NCI-H1694 treated with DMSO at 0.1 percent for 48 hours (cell line): ENCODE data around the gene NOS1AP.

Experiments
- DNase-seq: peaks from one replicate; lab custom pipeline; 2025; lab: John Stamatoyannopoulos, UW

The NOS1AP gene

DNA sequence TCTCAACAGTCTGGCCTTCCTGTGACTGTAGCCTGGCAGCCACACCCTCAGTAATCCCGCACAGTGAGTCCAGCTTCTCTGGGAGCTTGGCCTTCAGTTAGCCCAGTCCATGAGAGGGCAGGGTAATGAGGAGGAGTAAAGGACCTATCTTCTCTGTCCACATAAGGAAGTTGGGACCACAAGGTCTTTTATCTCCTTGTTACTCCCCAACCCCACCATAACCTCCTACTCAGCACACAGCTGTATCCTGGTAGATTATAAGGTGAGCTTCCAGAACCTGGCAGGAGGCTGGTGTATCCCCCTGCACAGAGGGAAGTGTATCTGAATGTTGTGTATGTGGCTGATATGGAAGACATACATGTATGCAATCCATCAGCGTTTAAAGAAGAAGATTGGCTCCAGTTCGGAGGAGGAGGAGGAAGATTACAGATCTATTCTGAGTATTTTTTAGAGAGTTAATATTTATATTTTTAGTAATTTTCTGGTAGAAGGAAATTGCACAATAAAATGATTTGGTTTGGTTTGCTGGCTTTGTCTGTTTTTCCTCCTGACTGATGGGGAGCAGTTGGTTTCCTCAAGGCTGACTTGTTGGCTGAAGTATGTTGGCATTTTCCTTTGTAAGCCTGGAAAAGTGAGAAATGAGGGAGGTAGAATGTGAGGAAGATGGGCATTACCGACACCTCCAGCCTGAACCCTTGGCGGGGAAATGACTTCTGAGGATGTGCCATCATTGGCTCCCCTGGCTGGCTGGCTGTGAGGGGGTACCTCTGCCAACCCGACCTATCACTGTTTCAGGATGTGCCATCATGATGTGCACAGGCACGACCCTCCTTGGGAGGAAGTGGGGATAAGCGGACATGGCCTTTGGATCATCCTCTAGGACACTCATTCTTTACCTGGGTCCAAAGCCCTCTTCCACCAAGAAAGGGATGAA lies 317.1 kb downstream of the NOS1AP start:
- DNase-seq = no peak

DNA sequence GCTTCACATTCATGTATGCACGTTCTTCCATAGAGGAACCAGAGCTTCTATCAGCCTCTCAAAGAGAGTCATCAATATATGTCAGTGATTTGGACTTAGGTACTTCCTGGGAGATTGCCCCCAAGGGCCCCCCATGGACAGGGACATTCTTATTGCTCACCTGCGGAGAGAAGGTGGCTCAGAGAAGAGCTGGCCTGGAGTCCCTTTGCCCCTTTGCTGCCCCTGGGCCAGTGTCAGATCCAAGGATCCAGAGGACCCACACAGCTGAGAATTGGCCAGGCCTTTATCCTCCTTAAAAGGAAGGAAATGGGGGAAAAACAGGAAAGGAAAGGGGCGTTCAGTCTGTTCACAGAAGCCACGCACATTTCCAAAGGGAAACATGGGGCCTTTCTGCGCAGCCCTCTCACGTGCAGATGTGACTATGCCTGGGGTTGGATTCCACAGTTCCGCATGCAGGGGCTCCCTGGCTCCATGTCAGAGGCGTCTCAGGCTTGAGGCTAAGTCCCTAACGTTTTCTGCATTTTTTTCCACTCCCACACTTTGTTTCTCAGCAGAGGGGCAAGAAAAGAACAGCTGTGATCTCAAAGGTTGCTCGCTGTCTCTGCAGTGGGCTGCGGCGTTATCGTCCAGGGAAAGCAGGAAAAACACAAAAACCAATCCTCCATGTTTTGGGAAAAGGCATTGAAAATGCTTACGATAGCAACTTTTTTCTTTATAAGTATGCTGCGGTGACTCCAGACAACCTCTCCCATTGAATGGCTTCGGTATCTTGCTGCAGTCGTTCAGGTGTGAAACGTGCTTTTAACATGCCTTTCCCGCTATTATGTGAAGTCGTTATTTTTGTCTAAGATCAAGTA lies 318.0 kb downstream of the NOS1AP start:
- no peak for DNase-seq

DNA sequence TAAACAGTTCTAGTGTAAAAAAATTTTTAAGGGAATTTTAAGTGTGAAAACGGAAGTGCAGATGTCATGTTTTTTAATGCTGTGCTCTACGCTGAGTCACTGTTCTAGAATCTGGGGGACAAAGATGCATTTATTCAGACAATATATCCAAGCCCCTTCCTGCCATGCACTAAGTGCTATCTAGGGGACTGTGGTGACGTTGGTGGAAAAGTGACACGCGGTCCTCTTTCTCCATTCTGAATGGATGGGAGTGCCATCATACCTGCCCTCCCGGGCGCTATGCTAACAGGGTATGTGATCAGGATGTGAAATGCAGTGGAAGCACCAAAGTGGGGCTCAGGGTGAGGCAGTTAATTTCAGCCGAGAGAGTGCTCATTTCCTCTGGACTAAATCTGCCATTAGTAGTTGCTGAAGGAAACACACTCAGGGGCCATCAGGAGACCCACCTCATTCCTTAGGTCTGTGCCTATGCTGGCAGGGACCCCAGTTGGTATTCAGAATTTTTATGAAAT lies 318.6 kb downstream of the NOS1AP start:
- no peak for DNase-seq

DNA sequence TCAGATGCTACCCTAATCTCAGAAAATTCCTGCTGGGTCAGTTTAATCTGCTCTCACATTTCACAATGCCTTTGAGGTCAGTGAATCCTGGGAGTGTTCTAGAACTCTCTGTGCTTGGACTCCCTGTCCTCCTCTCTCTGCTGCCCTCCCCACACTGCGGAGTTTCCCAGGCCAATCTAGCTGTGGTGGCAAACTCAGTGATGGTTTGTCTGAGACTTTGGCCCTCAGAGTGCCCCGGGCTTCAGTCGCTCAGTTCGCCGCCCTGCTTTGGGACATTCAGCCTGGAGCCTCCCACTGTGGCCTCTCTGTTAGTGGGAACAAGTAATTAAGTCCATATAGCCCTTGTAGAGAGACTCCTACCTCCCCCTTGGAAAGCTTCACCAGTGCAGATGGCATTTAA lies 319.1 kb downstream of the NOS1AP start:
- no peak for DNase-seq

DNA sequence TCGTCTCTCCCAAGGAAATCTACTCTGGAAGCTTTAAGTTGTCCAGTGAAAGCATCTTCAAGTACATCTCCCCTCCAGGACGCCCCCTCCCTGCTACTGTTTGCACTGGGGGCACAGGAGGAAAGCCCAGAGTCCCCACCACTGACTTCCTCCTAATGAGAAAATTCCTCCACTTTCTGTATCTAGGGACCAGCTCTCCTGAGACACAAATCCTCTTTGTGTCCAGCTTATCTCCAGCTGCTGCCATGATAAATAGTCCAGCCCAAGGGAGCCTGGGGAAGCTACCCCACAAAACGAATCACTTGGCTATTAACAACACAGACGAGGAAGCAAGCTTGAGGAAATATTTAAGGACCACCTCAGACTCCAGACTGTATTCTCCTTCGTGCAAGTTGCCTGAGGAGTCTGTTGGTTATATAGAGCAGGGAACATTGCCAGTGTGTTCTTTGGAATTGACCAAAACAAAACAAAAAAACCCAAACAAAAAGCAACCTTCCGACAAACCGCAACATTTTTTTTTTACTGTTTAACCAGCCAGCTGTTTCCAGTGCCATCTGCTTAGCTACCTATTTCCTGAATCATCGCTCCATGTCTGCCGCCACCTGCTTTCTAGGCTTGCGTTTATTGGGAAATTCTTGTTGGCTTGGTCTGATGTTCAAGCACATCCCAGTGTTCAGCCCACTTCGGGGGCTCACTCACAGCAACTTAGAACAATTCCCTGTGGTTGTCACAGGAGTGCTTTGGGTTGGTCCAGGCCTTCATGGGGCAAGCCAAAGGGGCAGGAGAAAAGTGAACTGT lies 319.7 kb downstream of the NOS1AP start:
- peak; percentile 79 for DNase-seq

DNA sequence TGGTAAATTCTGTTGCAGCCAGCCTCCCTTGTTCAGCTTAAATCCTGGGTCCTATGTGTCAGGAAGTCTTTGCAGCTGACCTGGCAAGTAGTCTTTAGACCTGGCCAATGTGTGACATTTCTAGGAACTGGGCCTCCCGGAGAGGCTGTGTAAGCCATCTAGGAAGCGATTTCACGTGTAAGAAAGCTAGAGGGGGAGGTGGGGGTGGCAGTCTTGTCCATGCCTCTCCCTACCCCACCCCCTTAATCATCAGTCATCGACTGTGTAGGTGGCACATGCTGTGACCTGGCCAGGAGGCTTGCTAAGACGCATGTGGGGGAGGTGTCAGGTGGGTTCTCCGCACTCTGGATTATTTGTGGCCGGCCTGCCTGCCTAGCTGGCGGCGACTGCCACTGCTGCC lies 320.5 kb downstream of the NOS1AP start:
- DNase-seq = no peak

DNA sequence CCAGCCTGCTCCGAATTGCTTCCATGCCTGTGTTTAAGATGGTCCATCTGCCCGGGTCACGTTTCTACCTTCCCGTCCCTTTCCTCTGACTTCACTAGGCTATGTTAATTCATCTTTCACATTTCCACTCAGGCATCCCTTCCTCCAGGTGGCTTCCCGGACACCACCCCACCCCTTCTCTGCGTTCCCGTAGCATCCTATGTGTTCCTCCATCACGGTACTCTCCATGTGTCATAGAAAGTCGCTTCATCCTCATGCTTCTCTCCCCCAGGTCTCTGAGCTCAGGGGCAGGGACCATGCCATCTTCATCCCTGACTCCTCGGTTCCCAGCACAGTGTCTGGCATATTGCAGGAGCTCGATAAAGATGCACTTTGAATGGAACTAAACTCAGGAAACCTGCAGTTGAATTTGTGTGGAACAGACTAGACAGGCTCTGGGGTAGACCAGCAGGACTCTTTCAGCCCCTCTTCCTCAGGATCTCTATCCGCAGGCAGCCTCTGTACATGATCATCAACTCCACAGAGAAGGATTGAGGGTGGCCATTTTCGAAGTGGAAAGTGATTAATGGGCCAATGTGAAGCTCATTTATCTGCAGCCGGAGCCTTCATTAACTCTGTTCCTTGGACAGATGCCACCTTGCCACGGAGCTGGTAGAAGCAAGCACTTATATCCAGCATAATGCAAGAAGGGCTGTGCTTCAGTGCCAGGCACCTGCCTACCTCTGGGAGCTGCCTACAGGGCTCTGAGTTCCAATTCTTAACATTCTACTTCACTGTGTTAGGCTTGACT lies 321.1 kb downstream of the NOS1AP start:
- no peak for DNase-seq

DNA sequence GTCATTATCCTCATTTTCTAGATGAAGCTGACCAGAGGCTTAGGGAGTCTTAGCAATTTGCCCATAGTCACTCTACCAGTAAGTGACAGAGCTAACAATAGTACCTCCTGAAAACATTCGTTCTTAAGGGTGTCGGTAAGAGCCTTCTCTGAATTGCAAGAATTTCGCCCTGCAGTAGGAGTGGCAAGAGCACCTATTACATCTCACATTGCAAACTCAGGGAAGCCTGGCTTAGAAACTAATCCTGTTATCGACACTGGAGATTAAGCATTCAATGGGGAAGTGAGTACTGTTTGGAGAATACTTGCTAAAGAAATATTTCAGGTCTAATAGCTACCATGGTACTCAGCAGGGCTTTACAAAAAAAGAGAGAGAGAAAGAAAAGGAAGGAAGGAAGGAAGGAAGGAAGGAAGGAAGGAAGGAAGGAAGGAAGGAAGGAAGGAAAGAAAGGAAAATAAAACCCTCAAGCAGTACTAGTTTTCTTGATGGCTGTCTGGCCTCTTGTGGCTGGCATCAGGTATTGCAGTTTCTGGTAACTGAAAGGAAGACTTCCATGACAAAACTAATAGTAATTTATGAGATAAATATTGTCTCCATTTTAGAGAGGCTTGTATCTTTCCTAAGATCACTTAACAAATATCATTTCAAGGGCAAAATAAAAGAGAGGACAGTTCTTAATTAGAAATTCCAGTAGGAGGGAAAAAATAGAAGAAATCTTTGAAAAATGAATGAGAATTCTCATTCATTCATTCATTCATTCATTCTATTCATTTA lies 322.5 kb downstream of the NOS1AP start:
- DNase-seq = peak; percentile 11

DNA sequence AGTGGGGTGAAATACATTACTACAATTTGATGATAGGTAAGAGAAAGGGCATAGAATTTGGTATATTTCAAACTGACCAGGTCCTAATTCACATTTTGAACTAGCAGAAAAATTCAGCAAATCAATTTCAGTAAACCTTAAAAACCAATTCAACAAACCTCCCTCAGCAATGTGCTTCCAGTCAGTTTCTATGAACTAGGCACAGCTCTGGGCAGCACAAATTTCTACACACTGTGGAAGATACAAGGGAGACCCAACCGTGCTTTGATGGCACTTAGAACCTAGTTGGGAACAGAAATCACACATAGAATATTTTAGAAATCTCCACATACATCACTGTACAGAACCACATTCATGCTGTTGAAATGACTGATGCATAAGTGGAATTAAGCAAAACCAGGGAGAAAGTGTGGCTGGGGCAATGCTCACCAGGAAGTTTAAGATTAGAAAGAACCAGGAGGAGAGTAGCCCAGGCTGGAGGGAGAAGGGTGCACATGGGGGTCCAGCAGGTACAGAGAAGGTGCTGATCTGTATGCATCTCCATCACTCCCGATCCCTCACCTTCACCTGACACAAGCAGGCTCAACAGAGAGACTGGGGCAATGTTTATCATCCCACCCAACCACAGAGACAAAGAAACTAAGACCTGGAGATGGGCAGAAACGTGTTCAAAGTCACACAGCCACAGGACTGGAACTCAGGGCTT lies 326.9 kb downstream of the NOS1AP start:
- DNase-seq = no peak

DNA sequence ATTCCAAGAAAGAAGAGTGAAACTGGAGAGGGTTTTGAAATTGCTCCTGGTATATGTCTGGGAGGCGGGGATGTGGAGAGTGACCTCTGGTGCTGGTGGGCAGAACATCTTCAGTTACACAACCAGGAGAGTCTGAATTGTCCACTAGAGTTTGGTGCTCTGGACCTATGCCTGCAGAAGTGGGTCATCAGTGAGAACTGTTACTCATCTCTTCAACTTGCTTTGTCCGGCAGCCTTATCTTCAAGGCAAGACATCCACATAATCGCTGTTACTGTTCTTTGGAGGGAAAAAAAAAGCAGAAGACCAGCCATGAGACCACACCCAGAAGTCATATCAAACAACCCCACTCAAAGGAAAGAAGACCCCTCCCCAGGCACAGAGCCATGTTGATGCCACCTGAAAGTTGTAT lies 327.6 kb downstream of the NOS1AP start:
- no peak for DNase-seq

DNA sequence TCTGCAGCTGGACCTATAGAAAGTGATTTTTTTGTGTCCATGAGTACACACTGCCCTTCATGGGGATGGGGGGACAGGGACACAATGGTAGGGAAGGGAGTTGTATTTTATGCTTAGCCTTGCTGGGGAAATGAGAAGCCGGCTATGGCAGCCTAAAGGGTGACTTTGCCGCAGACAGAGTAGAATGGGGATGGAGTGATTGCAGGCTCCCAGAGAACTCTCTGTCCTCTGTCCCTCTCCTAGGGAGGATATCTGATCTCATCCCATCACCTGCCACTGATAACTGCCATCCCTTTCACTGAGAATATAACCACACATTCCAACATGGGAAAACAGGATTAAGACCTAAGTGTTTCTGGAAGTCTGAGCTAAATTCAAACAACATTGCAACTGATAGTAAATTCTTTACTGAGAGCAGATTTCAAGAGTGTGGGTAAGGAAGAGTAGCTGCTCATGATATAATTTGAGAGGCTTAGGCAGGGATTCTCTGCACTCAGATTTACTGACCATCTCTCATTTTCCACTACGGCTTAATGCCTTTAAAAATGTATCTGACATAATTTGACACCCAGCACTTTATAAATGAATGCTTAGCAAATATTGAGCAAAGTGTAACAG lies 328.6 kb downstream of the NOS1AP start:
- no peak for DNase-seq

DNA sequence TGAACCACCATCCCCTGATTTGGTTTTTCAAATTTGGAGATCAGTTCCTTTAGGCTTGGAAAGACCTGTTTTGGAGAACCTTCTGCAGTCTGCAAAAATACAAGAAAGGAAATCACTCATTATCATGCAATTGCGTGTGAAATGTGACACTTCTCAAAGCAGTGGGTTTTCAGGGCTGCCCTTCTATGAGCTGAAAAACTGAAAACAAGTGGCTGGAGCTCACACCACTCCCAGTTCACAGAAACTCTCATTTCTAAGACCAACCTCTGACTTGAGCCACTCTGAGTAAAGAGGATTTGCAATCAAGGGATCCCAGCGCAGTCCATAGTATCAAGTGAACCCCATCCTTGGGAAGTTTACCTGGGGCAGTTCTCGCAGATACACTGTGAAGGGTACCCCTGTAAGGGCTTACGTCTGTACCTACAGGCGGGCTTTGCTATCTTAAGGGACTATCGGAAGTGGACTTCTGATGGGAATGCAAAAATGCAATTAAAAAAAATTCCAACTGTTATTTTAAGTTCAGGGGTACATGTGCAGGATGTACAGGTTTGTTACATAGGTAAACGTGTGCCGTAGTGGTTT lies 329.6 kb downstream of the NOS1AP start:
- DNase-seq = no peak

DNA sequence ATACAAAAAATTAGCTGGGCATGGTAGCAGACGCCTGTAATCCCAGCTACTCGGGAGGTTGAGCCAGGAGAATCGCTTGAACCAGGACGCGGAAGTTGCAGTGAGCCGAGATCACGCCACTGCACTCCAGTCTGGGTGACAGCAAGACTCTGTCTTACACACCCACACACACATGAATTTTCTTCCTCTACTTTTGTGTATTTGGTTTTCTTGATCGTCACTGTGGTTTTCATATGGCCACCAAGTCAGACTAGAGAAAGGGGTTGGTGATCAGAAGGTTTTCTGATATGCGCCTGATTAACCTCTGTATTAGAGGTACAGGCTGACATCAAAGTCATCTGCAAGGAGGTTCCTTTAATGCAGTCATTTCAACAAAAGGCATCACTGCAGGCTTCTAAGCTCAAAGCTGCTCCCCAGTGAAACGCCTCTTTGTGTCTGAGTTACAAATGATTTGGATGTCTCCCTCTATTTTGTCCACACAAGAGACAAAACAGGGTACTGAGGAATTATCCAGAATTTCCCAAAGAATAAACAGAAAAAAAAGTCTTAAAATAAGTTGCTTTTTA lies 331.4 kb downstream of the NOS1AP start:
- no peak for DNase-seq

DNA sequence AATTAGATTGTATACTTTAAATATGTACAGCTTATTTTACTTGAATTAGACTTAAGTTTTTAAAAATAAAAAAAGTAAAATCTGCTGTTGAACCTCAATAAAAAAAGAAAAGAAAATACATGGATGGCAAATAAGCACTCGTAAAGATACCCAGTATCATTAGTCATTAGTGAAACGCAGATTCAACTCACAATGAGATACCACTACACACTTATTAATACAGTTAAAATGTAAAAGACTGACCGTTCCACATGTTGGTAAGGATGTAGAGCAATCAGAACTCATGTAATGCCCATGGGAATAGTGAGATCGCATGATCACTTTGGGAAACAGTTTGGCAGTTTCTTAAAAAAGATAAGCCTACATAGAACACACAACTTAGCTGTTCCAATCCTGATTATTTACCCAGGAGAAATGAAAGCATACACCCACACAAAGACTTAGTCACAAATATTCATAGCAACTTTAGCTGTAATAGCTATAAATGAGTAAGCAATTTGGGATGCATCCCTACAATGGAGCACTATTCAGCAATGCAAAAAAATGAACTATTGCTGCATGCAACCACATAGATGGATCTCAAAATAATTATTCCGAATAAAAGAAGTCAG lies 335.2 kb downstream of the NOS1AP start:
- no peak for DNase-seq

DNA sequence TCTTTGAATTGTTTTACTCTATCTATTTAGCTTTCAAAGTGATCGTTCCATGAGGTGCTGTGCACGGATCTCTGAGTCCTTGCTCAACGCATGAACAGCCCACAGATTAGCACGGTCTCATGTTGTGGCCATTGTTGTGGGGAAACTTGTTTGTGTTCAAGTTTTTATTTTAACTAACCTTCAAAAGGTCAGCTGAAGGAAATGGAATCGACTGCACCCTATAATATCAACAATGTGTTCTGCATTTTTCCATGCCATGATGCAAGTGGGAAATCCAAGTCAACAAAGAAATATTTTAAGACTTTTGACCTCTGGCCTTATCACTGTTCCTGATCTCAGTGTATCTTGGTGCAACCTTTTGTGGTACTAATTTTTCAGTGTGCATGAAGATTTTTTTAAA lies 336.3 kb downstream of the NOS1AP start:
- no peak for DNase-seq

DNA sequence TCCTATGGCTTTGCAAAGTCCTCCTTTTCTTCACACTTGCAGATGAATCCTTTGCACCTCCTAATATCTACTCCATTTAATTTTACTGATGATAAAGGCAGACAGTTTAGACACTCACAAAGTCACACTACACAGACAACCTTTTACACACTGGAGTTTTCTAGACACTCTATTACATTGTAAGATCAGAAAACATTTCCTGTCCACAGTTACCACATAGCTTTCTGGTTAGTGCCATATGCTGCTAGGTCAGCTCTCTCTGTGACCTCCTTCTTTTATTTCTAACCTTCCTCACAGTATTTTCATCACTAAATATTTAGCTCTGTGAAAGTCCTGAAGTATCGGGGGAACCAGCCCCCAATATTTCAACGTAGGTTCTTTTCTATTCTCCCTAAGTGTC lies 337.3 kb downstream of the NOS1AP start:
- no peak for DNase-seq

DNA sequence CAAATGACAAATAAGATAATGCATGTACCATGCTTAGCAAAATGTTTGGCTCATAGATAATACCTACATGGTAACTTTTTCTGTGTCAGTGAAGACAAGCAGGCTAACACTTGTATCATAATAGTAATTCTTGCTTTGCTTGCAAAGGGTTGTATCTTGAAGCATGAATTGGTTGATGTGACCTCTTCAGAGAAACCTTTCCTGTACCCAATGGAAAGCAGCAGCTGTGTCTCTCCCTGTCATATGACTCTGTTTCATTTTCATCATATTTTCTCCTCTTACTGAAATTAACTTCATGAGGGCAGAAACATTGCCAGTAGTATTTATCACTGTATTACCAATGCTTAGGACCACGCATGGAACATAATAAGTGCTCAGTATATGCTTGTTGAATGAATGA lies 338.0 kb downstream of the NOS1AP start:
- no peak for DNase-seq

DNA sequence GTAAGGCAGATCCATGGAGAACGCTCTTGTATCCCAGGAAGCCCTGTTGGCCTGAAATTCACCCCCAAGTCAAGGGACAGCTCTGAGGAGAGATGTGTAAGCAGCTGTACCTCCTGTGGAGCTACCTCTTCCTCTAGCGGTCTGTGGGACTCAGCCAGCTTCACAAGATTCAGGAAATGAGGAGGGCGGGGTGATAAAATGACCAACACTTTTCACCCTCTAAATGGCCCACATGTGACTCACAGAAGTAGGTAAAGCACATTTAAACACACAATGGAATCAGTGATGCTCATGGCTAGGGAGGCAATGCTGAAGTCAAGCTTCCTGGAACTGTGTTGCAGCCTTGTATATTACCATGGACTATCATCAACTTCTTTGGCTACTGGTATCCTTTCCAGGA lies 342.5 kb downstream of the NOS1AP start, which contains the start of gene SH2D1B:
SH2D1B (minus strand) TSS at position 135 of the 400 bp plus-strand sequence; CDS start at position 15, 120 bp downstream.
- DNase-seq = no peak
